HepG2 (cell line): Measurements from ENCODE around the gene MTCP1. TPM values are rescaled to one million over a fixed set of nuclear protein-coding genes. Genes with fewer than 3 reads are reported as not detected.
A peak's percentile ranks its signal among the peaks of the same experiment; 100 is the strongest.

ENCODE experiments used
- ATF2 ChIP-seq: sonication (generic); formaldehyde crosslinking; IDR thresholded peaks from 2 replicates; pipeline ENCODE4 v1.4.0; 2020; ENCODE audit warnings: missing genetic modification reagents
- ATF7-NPFF ChIP-seq: sonication (generic); formaldehyde crosslinking; IDR thresholded peaks from 2 replicates; pipeline ENCODE4 v1.8.1; 2023; ENCODE audit warnings: mild to moderate bottlenecking, low read depth, missing genetic modification reagents, moderate library complexity
- BORCS8-MEF2B ChIP-seq: sonication (generic); formaldehyde crosslinking; IDR thresholded peaks from 2 replicates; pipeline ENCODE4 v1.8.0; 2022; ENCODE audit warnings: mild to moderate bottlenecking, missing genetic modification reagents
- MAX ChIP-seq: IDR thresholded peaks from 2 replicates; pipeline ENCODE4 v1.6.1; 2012; ENCODE audit warnings: inconsistent platforms
- PHF8 ChIP-seq: sonication (generic); formaldehyde crosslinking; IDR thresholded peaks from 2 replicates; pipeline ENCODE4 v1.5.0; 2020; ENCODE audit warnings: missing genetic modification reagents
- SOX6 ChIP-seq, 2 experiments: fragments of 450-650 bp in 1 of 2; sonication (generic) in 1 of 2; formaldehyde crosslinking in 1 of 2; IDR thresholded peaks; 2 replicates each; pipeline versions ENCODE4 v1.4.0 to v1.6.1; 2017 to 2020; ENCODE audit warnings: antibody characterized with exemption in 1 of 2, mild to moderate bottlenecking in 1 of 2, missing genetic modification reagents in 1 of 2
- TFDP1 ChIP-seq: IDR thresholded peaks from 2 replicates; pipeline ENCODE4 v1.6.1; 2016; ENCODE audit warnings: missing compliant biosample characterization, missing genetic modification reagents, borderline replicate concordance
- ZFP91 ChIP-seq: sonication (generic); formaldehyde crosslinking; IDR thresholded peaks from 2 replicates; pipeline ENCODE4 v1.9.0; 2022; ENCODE audit warnings: missing genetic modification reagents, mild to moderate bottlenecking, borderline replicate concordance
- ZNF296 ChIP-seq: sonication (generic); formaldehyde crosslinking; conservative IDR thresholded peaks from 2 replicates; pipeline ENCODE4 v1.5.0; 2020; ENCODE audit warnings: mild to moderate bottlenecking, missing genetic modification reagents
- ZNF562 ChIP-seq: sonication (generic); formaldehyde crosslinking; IDR thresholded peaks from 2 replicates; pipeline ENCODE4 v1.8.0; 2022; ENCODE audit warnings: missing genetic modification reagents, borderline replicate concordance
- ZNF605 ChIP-seq: sonication (generic); formaldehyde crosslinking; IDR thresholded peaks from 2 replicates; pipeline ENCODE4 v1.8.0; 2022; ENCODE audit warnings: mild to moderate bottlenecking, missing genetic modification reagents
- ZNF607 ChIP-seq: sonication (generic); formaldehyde crosslinking; IDR thresholded peaks from 2 replicates; pipeline ENCODE4 v1.5.1; 2020; ENCODE audit warnings: missing genetic modification reagents, mild to moderate bottlenecking, borderline replicate concordance
- ZNF768 ChIP-seq: sonication (generic); formaldehyde crosslinking; IDR thresholded peaks from 2 replicates; pipeline ENCODE4 v1.4.0; 2020; ENCODE audit warnings: missing genetic modification reagents
- polyA plus RNA-seq, 8 experiments: library from polyadenylated mRNA; depleted of rRNA in 3 of 8; stranded (reverse) in 7 of 8; unstranded in 1 of 8; fragments of >200 nt; fragmentation: Illumina TruSeq in 4 of 8; extraction: Trizol in 4 of 8; gene quantifications; 2 replicates each; pipeline versions ENCODE4 v1.2.1 to v1.2.3, GENCODE V29; 2011 to 2016; ENCODE audit warnings: low read depth in 4 of 8, missing spikeins in 1 of 8, mixed read lengths in 1 of 8; ENCODE audit not compliant: insufficient read depth in 1 of 8
- total RNA-seq, 5 experiments: library from RNA; depleted of rRNA; stranded (reverse); fragments of >200 nt; fragmentation: Illumina TruSeq; extraction: Trizol; gene quantifications; 2 replicates each; pipeline ENCODE4 v1.2.3, GENCODE V29; 2016; ENCODE audit warnings: low read depth in 1 of 5
- TF ChIP-seq, protein P1 (sequence below): sonication (generic); formaldehyde crosslinking; IDR thresholded peaks from 2 replicates; pipeline ENCODE4 v1.4.0; 2020; ENCODE audit warnings: missing genetic modification reagents
- TF ChIP-seq, protein P2 (sequence below): sonication (generic); formaldehyde crosslinking; IDR thresholded peaks from 2 replicates; pipeline ENCODE4 v1.4.0; 2020; ENCODE audit warnings: missing genetic modification reagents
- TF ChIP-seq, protein P3 (sequence below): sonication (generic); formaldehyde crosslinking; IDR thresholded peaks from 2 replicates; pipeline ENCODE4 v1.8.1; 2022; ENCODE audit warnings: low read depth, mild to moderate bottlenecking, missing genetic modification reagents

MTCP1 gene
- total and polyA plus RNA-seq, 2 of the 13 experiments (the other 11 are each of a cell fraction or from before 2014, with no cell fraction given): 5.1 to 18.9 TPM

DNA sequence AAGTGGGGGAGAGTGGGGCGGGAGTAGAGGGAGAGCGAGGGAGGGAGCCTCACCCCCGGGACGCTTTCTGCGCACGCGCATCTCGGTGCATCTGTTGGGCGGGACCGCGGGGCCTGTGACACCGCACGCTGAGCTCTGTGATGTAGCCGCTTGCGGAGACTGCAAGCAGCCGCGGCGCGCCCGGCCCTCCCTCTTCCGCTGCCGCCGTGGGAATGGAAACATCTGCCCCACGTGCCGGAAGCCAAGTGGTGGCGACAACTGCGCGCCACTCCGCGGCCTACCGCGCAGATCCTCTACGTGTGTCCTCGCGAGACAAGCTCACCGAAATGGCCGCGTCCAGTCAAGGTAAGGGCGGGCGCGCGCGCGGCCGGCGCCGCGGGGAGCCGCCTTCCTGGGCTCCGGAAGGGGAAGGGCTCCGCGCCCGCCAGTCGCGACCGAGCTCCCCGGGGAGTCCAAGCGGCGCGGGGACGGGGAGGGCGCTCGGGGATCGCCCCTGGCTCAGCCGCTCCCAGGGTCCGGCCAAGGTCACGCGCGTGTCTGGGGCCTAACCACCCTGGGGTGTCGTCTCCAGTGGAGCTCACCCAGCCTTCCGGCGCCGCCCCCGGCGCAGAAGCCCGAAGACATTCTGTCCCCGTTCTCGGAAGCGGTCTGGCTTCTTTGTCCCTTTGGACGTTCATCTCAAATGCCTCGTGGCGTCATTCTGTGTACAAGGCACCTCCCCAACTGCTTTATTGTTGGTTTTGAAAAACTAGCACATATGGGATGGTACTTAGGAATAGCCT, 44.0 kb downstream of the MTCP1 start, which contains the start of gene FUNDC2 (continued):
- TF ChIP-seq, protein P1, sequence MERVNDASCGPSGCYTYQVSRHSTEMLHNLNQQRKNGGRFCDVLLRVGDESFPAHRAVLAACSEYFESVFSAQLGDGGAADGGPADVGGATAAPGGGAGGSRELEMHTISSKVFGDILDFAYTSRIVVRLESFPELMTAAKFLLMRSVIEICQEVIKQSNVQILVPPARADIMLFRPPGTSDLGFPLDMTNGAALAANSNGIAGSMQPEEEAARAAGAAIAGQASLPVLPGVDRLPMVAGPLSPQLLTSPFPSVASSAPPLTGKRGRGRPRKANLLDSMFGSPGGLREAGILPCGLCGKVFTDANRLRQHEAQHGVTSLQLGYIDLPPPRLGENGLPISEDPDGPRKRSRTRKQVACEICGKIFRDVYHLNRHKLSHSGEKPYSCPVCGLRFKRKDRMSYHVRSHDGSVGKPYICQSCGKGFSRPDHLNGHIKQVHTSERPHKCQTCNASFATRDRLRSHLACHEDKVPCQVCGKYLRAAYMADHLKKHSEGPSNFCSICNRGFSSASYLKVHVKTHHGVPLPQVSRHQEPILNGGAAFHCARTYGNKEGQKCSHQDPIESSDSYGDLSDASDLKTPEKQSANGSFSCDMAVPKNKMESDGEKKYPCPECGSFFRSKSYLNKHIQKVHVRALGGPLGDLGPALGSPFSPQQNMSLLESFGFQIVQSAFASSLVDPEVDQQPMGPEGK (CRISPR knock-in tag): peak; percentile 17; the same call in 1 of the 2 replicates
- TF ChIP-seq ZNF562 (CRISPR knock-in tag): no peak
- TF ChIP-seq ATF7-NPFF (CRISPR knock-in tag): peak; percentile 78
- no peak for TF ChIP-seq SOX6 (IDR thresholded peaks at IDR 0.05)
- peak; percentile 10; the same call in 1 of the 2 replicates for TF ChIP-seq SOX6 (CRISPR knock-in tag; IDR thresholded peaks at IDR 0.05)
- TF ChIP-seq, protein P2, sequence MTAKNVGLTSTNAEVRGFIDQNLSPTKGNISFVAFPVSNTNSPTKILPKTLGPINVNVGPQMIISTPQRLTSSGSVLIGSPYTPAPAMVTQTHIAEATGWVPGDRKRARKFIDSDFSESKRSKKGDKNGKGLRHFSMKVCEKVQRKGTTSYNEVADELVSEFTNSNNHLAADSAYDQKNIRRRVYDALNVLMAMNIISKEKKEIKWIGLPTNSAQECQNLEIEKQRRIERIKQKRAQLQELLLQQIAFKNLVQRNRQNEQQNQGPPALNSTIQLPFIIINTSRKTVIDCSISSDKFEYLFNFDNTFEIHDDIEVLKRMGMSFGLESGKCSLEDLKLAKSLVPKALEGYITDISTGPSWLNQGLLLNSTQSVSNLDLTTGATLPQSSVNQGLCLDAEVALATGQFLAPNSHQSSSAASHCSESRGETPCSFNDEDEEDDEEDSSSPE (CRISPR knock-in tag): peak; percentile 90
- peak; percentile 54 for TF ChIP-seq ZFP91
- TF ChIP-seq, protein P3, sequence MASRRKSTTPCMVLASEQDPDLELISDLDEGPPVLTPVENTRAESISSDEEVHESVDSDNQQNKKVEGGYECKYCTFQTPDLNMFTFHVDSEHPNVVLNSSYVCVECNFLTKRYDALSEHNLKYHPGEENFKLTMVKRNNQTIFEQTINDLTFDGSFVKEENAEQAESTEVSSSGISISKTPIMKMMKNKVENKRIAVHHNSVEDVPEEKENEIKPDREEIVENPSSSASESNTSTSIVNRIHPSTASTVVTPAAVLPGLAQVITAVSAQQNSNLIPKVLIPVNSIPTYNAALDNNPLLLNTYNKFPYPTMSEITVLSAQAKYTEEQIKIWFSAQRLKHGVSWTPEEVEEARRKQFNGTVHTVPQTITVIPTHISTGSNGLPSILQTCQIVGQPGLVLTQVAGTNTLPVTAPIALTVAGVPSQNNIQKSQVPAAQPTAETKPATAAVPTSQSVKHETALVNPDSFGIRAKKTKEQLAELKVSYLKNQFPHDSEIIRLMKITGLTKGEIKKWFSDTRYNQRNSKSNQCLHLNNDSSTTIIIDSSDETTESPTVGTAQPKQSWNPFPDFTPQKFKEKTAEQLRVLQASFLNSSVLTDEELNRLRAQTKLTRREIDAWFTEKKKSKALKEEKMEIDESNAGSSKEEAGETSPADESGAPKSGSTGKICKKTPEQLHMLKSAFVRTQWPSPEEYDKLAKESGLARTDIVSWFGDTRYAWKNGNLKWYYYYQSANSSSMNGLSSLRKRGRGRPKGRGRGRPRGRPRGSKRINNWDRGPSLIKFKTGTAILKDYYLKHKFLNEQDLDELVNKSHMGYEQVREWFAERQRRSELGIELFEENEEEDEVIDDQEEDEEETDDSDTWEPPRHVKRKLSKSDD (CRISPR knock-in tag): 0 out of 2 replicates have a peak, but pooled peaks have one; percentile 30
- 0 out of 2 replicates have a peak, but pooled peaks have one; percentile 17 for TF ChIP-seq ZNF605 (CRISPR knock-in tag)
- TF ChIP-seq BORCS8-MEF2B (CRISPR knock-in tag): 0 out of 2 replicates have a peak, but pooled peaks have one; percentile 28
- peak; percentile 89; the same call in 1 of the 2 replicates for TF ChIP-seq TFDP1 (CRISPR knock-in tag)
- peak; percentile 51; the same call in 1 of the 2 replicates for TF ChIP-seq ZNF768
- no peak for TF ChIP-seq ZNF296
- peak; percentile 29; the same call in 1 of the 2 replicates for TF ChIP-seq ATF2
- TF ChIP-seq ZNF607: no peak
- peak; percentile 73 for TF ChIP-seq PHF8 (CRISPR knock-in tag)
- peak; percentile 89 for TF ChIP-seq MAX
